Measurements from ENCODE around the gene PAX5.

- TF ChIP-seq CTCF (conservative IDR thresholded peaks at IDR 0.05) (no peak), ZFX (IDR thresholded peaks at IDR 0.05) (no peak)
Observed at GRCh38 chr9:37007295-37007694, 26.8 kb downstream of the PAX5 start.
